Prostate gland (tissue), 2 donors: ENCODE results near the gene QARS1. TPM values are rescaled to one million over a fixed set of nuclear protein-coding genes. Genes with fewer than 3 reads are reported as not detected.

Source experiments
- DNase-seq: peaks from one replicate; pipeline ENCODE4 v3.0.0-alpha.2; 2019; ENCODE audit warnings: low spot score
- H3K27ac ChIP-seq, 2 donors: fragments of 200-600 bp; sonication (generic); 2 replicates each; pipeline ENCODE4 v1.5.1; 2017 to 2019
- H3K27me3 ChIP-seq: fragments of 200-600 bp; sonication (generic); replicated peaks from 2 replicates; pipeline ENCODE4 v1.5.1; 2019; ENCODE audit not compliant: insufficient read depth
- H3K36me3 ChIP-seq, 2 donors: fragments of 200-600 bp; sonication (generic); 1 replicate in 1 of 2; 2 replicates in 1 of 2; pipeline versions ENCODE4 v1.5.1 to v1.8.1; 2017 to 2019
- H3K4me1 ChIP-seq: fragments of 200-600 bp; sonication (generic); replicated peaks from 2 replicates; pipeline ENCODE4 v1.5.1; 2019
- H3K4me3 ChIP-seq, 2 donors: fragments of 200-600 bp; sonication (generic); 2 replicates each; pipeline ENCODE4 v1.5.1; 2017 to 2019
- H3K9me3 ChIP-seq: fragments of 200-600 bp; sonication (generic); 2 replicates; pipeline ENCODE4 v1.5.1; 2017
- POLR2A ChIP-seq: fragments of 450-650 bp; IDR thresholded peaks from one replicate; pipeline ENCODE4 v1.6.1; 2016; ENCODE audit warnings: antibody characterized with exemption, mild to moderate bottlenecking
- POLR2AphosphoS5 ChIP-seq: sonication (generic); formaldehyde crosslinking; IDR thresholded peaks from one replicate; pipeline ENCODE4 v1.6.1; 2017; ENCODE audit warnings: antibody characterized with exemption
- WGBS: methylation state at CpG from one replicate; pipeline ENCODE4 v1.1.5; 2018; 5-methylcytosine and 5-hydroxymethylcytosine counted together
- intact Hi-C: fragments of 100-400 bp; cut with DNase I; formaldehyde crosslinking; loops from one replicate; pipeline ENCODE4 v1.14.2; 2022
- total RNA-seq, 2 donors: library from RNA; depleted of rRNA; stranded (reverse); fragments of >200 nt; gene quantifications; one replicate each; pipeline ENCODE4 v1.1.0, GENCODE V29; 2016
- TF ChIP-seq, protein P1 (sequence below), 4 experiments: fragments of 200-600 bp in 2 of 4; fragments of 450-650 bp in 2 of 4; sonication (generic) in 2 of 4; IDR thresholded peaks; 1 replicate in 3 of 4; 2 replicates in 1 of 4; pipeline ENCODE4 v1.5.1; 2016 to 2019; ENCODE audit warnings: antibody characterized with exemption in 4 of 4, mild to moderate bottlenecking in 2 of 4, moderate library complexity in 2 of 4

Gene QARS1
- total RNA-seq, 2 donors from 2014 or later, result 254 to 315 TPM

DNA sequence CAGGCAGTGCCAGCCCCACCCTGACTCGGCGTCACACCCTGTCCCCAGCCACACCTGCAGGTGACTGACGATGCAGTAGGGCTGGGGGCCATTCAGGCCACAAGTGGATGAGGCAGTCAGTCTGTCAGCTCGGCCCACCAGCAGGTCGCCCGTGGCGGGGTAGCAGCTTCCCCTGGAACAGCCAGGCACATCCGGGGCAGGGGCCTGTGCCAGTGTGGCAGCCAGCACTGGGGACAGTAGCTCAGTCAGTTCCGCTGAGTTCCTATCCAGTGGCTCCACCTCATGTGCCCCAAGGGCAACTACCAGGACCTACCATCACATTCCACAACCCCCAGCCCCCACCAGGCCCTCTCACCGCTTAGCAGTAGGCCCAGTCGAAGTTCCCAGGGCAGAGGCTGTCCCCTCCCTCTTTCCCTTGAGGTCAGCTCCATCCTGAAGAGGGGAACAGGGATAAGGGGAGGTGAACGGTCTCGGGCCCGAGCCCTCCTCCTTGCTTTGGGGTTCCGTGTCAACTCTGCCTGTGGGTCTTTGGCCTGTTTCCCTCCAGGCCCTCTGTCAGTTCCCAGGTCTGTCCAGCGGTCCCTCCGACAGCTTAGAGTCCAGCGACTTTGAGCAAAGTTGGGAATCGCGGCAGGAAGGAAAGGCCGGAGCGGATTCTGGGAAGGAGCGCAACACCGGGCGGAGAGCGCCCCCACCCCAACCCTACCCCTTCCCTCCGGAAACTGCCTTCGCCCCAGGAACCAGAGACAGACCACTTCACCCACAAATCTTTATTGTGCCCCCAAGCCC lies 28.1 kb upstream of the QARS1 start, which contains the start of gene LAMB2:
TSS of gene LAMB2 (minus strand) at position 614 of the 789 bp plus-strand sequence. CDS start at position 431, 183 bp downstream.
- WGBS, result 1% methylated on average over 28 of the region's 28 CpGs
- TF ChIP-seq POLR2AphosphoS5 (peak; percentile 71), POLR2A (peak; percentile 62)
- TF ChIP-seq, protein P1, sequence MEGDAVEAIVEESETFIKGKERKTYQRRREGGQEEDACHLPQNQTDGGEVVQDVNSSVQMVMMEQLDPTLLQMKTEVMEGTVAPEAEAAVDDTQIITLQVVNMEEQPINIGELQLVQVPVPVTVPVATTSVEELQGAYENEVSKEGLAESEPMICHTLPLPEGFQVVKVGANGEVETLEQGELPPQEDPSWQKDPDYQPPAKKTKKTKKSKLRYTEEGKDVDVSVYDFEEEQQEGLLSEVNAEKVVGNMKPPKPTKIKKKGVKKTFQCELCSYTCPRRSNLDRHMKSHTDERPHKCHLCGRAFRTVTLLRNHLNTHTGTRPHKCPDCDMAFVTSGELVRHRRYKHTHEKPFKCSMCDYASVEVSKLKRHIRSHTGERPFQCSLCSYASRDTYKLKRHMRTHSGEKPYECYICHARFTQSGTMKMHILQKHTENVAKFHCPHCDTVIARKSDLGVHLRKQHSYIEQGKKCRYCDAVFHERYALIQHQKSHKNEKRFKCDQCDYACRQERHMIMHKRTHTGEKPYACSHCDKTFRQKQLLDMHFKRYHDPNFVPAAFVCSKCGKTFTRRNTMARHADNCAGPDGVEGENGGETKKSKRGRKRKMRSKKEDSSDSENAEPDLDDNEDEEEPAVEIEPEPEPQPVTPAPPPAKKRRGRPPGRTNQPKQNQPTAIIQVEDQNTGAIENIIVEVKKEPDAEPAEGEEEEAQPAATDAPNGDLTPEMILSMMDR (IDR thresholded peaks at IDR 0.05), result peak in 2 of 4 experiments; percentile 9 to 16
- DNase-seq, result peak; percentile 76

DNA sequence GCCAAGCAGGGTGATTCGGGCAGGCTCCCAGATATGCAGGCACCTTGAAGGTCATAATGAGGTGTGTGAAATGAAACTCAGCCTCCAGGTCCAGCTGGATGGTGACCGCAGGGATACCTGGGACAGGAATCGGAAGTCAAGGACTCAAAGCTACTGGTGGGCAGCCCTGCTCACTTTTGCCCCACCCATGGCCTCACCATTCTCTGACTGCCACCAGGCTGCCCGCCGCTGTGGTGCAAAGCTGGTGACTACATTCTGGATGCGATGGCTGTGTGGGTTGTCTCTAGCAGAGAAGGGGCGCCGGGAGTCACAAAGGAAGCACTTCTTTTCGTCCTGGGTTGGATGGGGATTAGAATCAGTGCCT lies 27.5 kb upstream of the QARS1 start:
- peak overlapping the region; percentile 81 for H3K27ac ChIP-seq
- no peak for DNase-seq
- intact Hi-C loops, result loop anchor here (5.0 to 10.0 kb wide), 2 partner anchors 40 to 1153 kb away; partner anchors contain the start of gene QRICH1
- 51% methylated on average over 9 of the region's 9 CpGs for WGBS
- no peaks in the 10 kb centered on the region for H3K9me3 ChIP-seq
- peaks cover 0 to 4% of the 10 kb centered on the region in 2 donors for H3K36me3 ChIP-seq
- H3K4me1 ChIP-seq, result peaks cover 5% of the 10 kb centered on the region
- no peaks in the 10 kb centered on the region for H3K27me3 ChIP-seq
- TF ChIP-seq, protein P1 (IDR thresholded peaks at IDR 0.05), result no peak
- TF ChIP-seq POLR2AphosphoS5 (no peak), POLR2A (no peak)
- H3K4me3 ChIP-seq, result peak overlapping the region; percentile 43 to 63

More for the DNA sequence above, 28.1 kb upstream of the QARS1 start, which contains the start of gene LAMB2:
- no peaks in the 10 kb centered on the region for H3K27me3 ChIP-seq
- peaks cover 5% of the 10 kb centered on the region for H3K4me1 ChIP-seq
- no peaks in the 10 kb centered on the region for H3K9me3 ChIP-seq
- peaks cover 0 to 4% of the 10 kb centered on the region in 2 donors for H3K36me3 ChIP-seq
- intact Hi-C loops, result loop anchor here (5.0 to 10.0 kb wide), 2 partner anchors 40 to 1152 kb away; partner anchors contain the start of gene QRICH1
- peak within 1 kb of the TSS; percentile 81 for H3K27ac ChIP-seq
- peak within 1 kb of the TSS; percentile 43 to 63 for H3K4me3 ChIP-seq

DNA sequence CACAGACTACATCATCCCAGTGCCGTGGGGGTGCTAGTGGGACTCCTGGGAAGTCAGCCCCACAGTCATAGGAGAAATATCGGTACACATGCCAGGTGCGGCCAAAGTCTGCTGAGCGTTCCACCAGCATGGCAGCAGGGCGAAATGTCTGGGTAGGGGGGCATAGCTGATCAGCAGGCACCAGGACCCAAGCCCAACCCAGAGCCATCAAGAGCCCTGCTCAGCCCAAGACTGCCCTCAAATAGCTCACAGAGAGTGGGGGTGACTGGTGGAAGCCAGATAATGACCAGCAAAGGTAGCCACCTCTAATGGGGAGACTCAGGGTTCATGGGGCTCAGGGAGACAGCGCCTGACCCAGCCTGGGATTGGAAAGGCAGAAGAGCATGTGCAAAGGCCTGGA lies 27.0 kb upstream of the QARS1 start:
- TF ChIP-seq POLR2AphosphoS5 (no peak), POLR2A (no peak)
- TF ChIP-seq, protein P1 (IDR thresholded peaks at IDR 0.05), result no peak
- H3K36me3 ChIP-seq, result peaks cover 0 to 4% of the 10 kb centered on the region in 2 donors
- peak overlapping the region in 1 of 2 donors; percentile 43 for H3K4me3 ChIP-seq
- peak overlapping the region; percentile 81 for H3K27ac ChIP-seq
- WGBS, result 95% methylated on average over 6 of the region's 6 CpGs
- peaks cover 5% of the 10 kb centered on the region for H3K4me1 ChIP-seq
- DNase-seq, result no peak
- no peaks in the 10 kb centered on the region for H3K9me3 ChIP-seq
- no peaks in the 10 kb centered on the region for H3K27me3 ChIP-seq
- intact Hi-C loops, result loop anchor here (5.0 to 10.0 kb wide), 2 partner anchors 39 to 1153 kb away; partner anchors contain the start of gene QRICH1

DNA sequence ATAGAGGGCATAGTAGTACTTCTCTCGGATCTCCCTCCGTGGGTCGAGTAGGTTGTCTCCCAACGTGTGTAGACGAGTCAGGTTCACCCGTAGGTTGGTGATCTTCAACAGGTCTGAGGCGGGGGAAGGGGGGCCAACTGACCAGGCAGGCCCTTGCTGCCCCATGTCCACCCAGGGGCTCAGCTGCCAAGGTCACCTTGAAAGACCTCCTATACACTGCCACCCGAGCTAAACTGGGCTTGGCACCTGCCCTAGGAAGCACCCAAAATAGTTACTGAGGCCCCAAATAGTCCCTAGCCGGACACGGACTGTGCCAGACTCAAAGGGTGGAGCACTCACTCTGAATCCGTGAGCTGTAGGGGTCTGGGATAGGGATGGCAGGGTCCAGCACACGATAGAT lies 26.5 kb upstream of the QARS1 start:
- WGBS, result 71% methylated on average over 12 of the region's 12 CpGs
- H3K36me3 ChIP-seq, result peaks cover 0 to 5% of the 10 kb centered on the region in 2 donors
- H3K4me1 ChIP-seq, result peaks cover 5% of the 10 kb centered on the region
- H3K27me3 ChIP-seq, result no peaks in the 10 kb centered on the region
- intact Hi-C loops, result loop anchor here (5.0 to 10.0 kb wide), 2 partner anchors 39 to 1154 kb away; partner anchors contain the start of gene QRICH1
- no peak overlapping the region for H3K27ac ChIP-seq
- no peak for DNase-seq
- H3K9me3 ChIP-seq, result no peaks in the 10 kb centered on the region
- TF ChIP-seq POLR2AphosphoS5 (no peak), POLR2A (no peak)
- TF ChIP-seq, protein P1 (IDR thresholded peaks at IDR 0.05), result no peak
- no peak overlapping the region for H3K4me3 ChIP-seq
